Endothelial cell (in vitro differentiated cells): ENCODE data around the gene GABPB1. TPM values are rescaled to one million over a fixed set of nuclear protein-coding genes. Genes with fewer than 3 reads are reported as not detected.

Source experiments
- DNase-seq: peaks from one replicate; pipeline ENCODE4 v3.0.0; 2021; ENCODE audit warnings: low spot score
- H3K27ac Mint-ChIP-seq: one replicate; pipeline ENCODE4 v1.8.0; 2021; ENCODE audit warnings: mixed read lengths, inconsistent platforms; ENCODE audit not compliant: unreplicated experiment
- H3K27me3 Mint-ChIP-seq: one replicate; pipeline ENCODE4 v1.8.0; 2021; ENCODE audit warnings: mild to moderate bottlenecking, moderate library complexity, mixed read lengths, inconsistent platforms; ENCODE audit not compliant: unreplicated experiment
- H3K36me3 Mint-ChIP-seq: one replicate; pipeline ENCODE4 v1.8.0; 2021; ENCODE audit warnings: mild to moderate bottlenecking, low read depth, mixed read lengths, inconsistent platforms; ENCODE audit not compliant: unreplicated experiment
- H3K4me1 Mint-ChIP-seq: one replicate; pipeline ENCODE4 v1.8.0; 2021; ENCODE audit warnings: mild to moderate bottlenecking, mixed read lengths, inconsistent platforms; ENCODE audit not compliant: unreplicated experiment
- H3K4me3 Mint-ChIP-seq: one replicate; pipeline ENCODE4 v1.8.0; 2021; ENCODE audit warnings: mild to moderate bottlenecking, mixed read lengths, inconsistent platforms; ENCODE audit not compliant: unreplicated experiment
- H3K9me3 Mint-ChIP-seq: one replicate; pipeline ENCODE4 v1.8.0; 2021; ENCODE audit warnings: mixed read lengths, inconsistent platforms; ENCODE audit not compliant: unreplicated experiment
- total RNA-seq: library from RNA; stranded (reverse); fragmentation: NEBNext Ultra II Directional; extraction: Animal tissue kit (Norgen Biotek cat#: 25700); gene quantifications from one replicate; pipeline ENCODE4 v1.2.1, GENCODE V29; 2021; ENCODE audit not compliant: unreplicated experiment
- TF ChIP-seq, protein P1 (sequence below): fragments of 200-600 bp; sonication (generic); IDR thresholded peaks from one replicate; pipeline ENCODE4 v1.5.0; 2021; ENCODE audit warnings: antibody characterized with exemption; ENCODE audit not compliant: unreplicated experiment

Gene GABPB1
- total RNA-seq, 1 donor from 2014 or later = 58.5 TPM

DNA sequence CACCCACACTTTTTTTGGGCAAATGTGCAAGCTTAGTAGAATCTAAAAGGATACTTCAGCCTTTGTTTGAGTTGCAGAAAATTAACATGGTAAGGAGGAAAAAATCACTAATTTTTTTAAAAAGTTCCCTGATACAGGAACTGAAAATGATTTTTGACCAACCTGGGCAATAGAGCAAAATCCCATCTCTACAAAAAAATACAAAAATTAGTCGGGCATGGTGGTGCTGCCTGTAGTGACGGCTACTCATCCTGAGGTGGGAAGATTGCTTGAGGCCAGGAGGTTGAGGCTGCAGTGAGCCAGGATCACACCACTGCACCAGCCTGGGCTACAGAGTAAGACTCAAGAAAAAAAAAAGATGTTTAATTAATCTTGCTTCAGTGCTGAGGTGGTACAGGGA, 10.6 kb upstream of the GABPB1 start:
- H3K4me3 Mint-ChIP-seq = no peak overlapping the region
- H3K4me1 Mint-ChIP-seq = no peaks in the 10 kb centered on the region
- H3K36me3 Mint-ChIP-seq = peaks cover 4% of the 10 kb centered on the region
- DNase-seq = no peak
- H3K27me3 Mint-ChIP-seq = no peaks in the 10 kb centered on the region
- TF ChIP-seq, protein P1, sequence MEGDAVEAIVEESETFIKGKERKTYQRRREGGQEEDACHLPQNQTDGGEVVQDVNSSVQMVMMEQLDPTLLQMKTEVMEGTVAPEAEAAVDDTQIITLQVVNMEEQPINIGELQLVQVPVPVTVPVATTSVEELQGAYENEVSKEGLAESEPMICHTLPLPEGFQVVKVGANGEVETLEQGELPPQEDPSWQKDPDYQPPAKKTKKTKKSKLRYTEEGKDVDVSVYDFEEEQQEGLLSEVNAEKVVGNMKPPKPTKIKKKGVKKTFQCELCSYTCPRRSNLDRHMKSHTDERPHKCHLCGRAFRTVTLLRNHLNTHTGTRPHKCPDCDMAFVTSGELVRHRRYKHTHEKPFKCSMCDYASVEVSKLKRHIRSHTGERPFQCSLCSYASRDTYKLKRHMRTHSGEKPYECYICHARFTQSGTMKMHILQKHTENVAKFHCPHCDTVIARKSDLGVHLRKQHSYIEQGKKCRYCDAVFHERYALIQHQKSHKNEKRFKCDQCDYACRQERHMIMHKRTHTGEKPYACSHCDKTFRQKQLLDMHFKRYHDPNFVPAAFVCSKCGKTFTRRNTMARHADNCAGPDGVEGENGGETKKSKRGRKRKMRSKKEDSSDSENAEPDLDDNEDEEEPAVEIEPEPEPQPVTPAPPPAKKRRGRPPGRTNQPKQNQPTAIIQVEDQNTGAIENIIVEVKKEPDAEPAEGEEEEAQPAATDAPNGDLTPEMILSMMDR = no peak
- H3K27ac Mint-ChIP-seq = no peak overlapping the region
- no peaks in the 10 kb centered on the region for H3K9me3 Mint-ChIP-seq

DNA sequence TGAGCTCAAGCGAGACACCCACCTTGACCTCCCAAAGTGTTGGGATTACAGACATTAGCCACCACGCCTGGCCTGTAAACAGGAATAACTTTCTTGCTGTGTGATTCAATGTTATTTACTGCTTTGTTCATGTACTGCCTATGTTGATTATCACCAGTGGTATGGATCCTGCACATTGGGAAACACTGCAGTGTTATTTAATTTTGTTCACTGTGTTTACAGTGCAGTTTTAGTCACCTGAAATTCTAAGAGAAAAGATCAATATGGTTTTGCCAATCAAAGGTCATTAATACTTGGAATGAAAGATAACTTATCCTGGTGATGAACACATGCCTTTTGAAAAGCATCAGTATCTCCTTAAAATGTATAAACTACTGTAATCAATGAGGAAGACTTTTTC, 8.6 kb upstream of the GABPB1 start:
- Mint-ChIP-seq H3K27ac (no peak overlapping the region), H3K36me3 (peaks cover 4% of the 10 kb centered on the region), H3K9me3 (no peaks in the 10 kb centered on the region), H3K4me3 (no peak overlapping the region), H3K4me1 (no peaks in the 10 kb centered on the region), H3K27me3 (no peaks in the 10 kb centered on the region)
- DNase-seq = no peak
- TF ChIP-seq, protein P1 = no peak

DNA sequence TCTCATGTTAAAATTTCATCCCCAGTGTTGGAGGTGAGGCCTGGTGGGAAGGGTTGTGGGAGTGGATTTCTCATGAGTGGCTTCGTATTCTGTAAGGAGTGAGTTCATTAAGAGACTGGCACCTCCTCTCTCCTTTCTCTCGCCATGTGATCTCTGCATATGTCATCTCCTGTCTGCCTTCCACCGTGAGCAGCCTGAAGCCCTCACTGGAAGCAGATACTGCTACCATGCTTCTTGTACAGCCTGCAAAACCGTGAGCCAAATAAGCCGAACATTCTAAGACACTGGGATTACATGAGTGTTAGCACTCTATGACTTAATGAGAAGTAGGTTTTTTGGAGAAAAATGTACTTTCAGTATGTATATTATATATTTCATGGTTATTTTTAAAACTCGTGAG, 6.8 kb upstream of the GABPB1 start:
- peaks cover 7% of the 10 kb centered on the region for H3K4me1 Mint-ChIP-seq
- peak overlapping the region; percentile 28 for H3K27ac Mint-ChIP-seq
- no peak for DNase-seq
- peaks cover 4% of the 10 kb centered on the region for H3K36me3 Mint-ChIP-seq
- H3K27me3 Mint-ChIP-seq = no peaks in the 10 kb centered on the region
- no peak overlapping the region for H3K4me3 Mint-ChIP-seq
- TF ChIP-seq, protein P1 = no peak
- H3K9me3 Mint-ChIP-seq = no peaks in the 10 kb centered on the region

DNA sequence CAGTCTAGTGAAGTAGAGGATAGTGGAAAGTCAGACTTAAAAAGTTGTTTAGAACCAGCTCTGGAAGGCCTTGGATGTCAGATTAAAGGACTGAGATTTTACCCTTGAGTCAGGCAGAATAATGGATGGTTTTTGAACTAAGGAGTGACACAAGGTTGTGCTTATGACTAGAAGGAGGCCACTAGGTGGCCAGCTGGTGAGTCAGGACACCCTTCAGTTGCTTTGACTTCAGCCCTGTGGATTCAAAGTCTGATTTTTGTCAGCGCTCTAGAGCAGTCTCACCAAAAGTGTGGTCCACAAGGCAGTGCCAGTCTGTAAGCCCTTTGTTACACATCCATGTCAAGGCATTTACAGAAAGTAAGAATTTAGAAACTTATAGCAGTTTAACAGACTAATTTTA, 3.8 kb upstream of the GABPB1 start:
- TF ChIP-seq, protein P1 = peak; percentile 45
- peaks cover 6% of the 10 kb centered on the region for H3K36me3 Mint-ChIP-seq
- peak; percentile 18 for DNase-seq
- H3K9me3 Mint-ChIP-seq = no peaks in the 10 kb centered on the region
- no peak overlapping the region for H3K27ac Mint-ChIP-seq
- peaks cover 8% of the 10 kb centered on the region for H3K27me3 Mint-ChIP-seq
- H3K4me3 Mint-ChIP-seq = no peak overlapping the region
- peaks cover 21% of the 10 kb centered on the region for H3K4me1 Mint-ChIP-seq

DNA sequence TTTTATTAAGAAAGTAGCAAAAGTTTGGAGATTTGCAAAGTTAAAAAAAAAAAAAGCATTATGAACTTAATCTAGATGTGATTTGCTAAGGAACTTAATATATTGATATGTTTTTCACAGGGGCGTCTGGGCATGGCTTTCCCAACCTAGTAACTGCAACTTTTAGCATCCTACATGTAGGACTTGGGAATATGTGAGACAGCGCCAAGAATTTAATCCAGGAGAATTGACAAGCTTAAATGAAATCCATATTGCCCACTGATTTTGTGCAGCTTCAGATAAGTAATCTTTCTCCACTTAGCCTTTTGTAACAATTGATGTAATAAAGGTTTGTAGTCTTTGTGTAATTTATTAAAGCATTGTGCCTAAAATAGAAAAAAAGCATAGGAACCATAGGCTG, 982 bp upstream of the GABPB1 start:
- DNase-seq = no peak
- Mint-ChIP-seq H3K4me3 (peak overlapping the region; percentile 98), H3K36me3 (peaks cover 7% of the 10 kb centered on the region), H3K27me3 (peaks cover 11% of the 10 kb centered on the region), H3K9me3 (no peaks in the 10 kb centered on the region), H3K27ac (peak overlapping the region; percentile 99), H3K4me1 (peaks cover 35% of the 10 kb centered on the region)
- TF ChIP-seq, protein P1 = no peak
